Measurements from ENCODE around the gene PRF1.
A peak's percentile ranks its signal among the peaks of the same experiment; 100 is the strongest.

PRF1 gene

DNA sequence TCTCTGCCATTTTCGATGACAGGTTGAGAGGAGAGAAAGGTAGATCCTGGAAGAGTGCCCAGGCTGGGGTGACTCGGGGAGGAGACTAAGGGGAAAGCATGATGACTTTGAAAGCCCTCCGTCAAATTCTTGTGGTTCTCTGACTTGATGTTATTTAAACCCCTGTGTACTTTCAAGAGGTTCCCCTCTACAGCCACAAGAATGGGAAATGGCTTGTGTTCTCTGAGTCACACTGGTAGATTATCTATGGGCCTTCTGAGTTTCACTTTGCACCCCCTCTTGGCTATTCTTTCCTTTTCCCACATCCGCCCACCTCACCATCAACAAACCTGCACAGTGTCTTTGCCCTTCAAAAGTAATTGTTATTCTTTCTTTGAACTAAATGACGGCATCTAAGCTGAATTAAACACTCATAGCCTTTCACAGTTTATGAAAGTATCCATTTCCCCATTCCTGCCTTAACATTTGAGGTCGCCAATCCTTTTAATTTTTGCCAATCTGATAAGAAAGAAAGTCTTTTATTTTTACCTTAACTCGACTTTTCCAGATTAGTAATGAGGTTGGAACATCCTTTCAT is 24.1 kb downstream of the PRF1 start:
- DNase-seq (ENCODE audit: low read depth, low spot score) = peak; percentile 40

DNA sequence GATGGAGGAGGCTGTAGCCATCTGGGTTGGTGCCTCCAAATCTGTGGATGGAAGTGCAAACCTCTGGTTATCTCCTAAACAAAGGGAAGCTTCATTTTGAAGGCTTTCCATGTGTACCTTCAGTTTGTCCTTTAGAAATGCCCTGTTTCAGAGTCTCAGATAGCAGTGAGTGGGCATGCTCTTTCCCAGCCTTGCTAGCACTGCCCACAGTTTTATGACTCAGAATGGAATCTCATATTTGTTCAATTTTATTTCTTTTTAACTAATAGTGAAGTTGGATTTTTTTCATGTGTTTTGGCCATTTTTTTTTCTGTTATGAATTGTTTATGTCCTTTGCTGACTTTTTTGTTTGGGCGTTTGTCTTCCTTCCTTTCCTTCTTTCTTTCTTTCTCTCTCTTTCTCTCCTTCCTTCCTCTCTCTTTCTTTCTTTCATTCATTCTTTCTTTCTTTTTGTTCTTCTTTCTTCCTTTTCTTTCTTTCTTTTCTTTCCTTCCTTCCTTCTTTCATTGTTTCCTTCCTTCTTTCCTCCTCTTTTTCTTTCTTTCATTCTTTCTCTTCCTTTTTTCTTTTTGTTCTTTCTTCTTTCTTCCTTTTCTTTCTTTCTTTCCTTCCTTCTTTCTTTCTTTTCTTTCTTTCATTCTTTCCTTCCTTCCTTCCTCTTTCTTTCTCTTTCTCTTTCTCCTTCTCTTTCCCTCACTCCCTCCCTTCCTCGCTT is 25.6 kb downstream of the PRF1 start:
- DNase-seq (ENCODE audit: low read depth, low spot score) = no peak

DNA sequence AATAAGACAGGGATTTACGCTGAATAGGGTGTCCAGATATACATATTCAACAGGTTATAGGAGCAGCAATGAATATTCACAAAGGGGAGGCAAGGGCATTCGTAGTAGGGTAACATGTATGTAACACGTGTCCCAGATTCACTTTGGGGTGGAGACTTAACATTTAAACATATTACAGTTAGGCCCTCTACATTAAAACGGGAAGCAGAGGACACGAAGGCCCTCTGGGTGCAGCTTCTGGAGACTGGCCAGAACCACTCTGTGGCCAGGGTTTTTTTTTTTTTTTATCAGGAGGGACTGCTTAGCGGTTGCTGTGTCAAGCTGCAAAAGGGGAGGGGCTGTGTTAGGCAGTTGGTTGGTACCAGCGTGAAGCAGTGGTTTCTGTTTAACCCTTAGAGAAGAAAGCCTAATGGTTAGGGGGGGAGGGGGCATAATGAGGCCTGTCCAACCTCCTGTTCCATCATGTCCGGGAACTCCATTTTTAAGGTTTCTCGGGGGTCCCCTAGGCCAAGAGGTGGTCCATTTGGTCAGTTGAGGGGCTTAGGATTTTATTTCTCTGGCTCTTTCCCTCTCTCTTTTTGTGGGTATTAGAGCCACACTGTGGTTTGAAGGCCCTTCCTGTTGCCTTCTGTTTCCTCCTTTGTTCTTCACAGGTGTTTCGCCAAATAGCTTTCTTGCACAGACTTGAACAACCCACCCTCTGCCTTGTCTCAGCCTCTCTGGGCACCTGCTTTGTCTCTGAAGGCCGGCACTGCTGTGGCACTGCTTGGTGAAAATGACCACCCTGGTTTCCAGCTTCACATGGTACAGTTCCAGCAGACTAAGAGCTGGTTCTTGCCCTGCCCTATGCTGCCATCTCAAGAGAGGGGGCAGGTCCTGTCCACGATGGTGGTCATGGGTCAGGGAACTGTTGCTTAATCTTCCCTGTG is 26.4 kb downstream of the PRF1 start:
- no peak for DNase-seq (ENCODE audit: low read depth, low spot score)

DNA sequence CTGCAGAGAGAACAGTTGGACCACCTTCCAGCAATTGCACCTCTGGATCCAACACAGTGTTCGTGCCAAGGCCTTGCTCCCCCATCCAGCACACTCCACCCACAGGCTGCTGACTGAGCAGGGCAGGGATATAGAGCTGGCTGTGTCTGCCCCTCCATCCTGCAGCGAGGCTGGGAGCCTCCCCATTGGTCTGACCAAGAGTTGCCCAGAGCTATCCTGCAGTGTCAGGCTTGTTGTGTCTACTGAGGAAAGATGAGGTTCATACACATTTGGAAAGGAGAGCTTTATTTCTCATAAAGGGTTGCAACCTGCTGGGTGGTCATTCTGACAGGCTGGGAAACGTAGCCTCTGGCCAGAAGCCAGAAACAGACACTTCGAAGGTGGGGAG is 27.1 kb downstream of the PRF1 start:
- no peak for DNase-seq (ENCODE audit: low read depth, low spot score)

DNA sequence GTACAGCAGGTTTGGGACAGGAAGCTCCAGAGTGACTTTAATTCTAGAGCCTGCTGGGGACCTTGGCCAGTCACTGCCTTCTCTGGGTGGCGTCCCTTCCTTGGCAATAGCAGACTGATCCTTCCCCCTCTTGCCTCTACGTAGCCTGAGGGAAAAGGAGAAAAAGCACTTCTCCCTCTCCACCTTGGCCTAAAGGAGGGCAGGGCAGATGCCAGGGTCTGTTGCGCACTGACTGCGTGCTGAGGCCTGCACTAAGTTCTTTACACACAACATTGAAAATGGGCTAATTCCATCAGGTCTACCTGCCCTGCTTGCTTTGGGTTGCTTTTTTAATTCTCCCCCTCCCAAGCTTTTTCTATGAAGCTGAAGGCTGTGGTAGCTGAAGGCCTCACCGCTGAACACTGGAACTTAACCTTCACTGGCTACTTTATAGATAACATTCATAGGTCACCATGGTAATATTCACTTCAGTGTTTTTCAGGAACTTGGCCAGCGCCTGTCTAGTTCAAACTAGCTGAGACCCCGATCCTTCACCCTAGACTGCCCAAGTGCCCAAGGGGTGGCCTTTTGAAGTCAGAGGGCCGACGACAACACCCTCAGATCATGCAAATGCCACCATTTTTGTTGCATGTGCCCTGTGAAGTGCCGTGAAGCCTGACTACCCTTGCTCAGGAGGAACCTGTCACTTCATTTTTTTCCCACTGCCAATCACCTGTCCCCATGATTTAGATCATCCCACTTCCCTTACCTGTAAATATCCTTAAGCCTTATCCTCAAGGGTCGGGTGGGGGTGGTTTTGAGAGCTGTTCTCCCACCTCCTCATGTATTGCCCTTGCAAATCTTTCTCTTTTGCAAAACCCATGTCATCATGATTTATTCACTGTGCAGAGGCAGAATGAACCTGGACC is 28.7 kb downstream of the PRF1 start:
- no peak for DNase-seq (ENCODE audit: low read depth, low spot score)

DNA sequence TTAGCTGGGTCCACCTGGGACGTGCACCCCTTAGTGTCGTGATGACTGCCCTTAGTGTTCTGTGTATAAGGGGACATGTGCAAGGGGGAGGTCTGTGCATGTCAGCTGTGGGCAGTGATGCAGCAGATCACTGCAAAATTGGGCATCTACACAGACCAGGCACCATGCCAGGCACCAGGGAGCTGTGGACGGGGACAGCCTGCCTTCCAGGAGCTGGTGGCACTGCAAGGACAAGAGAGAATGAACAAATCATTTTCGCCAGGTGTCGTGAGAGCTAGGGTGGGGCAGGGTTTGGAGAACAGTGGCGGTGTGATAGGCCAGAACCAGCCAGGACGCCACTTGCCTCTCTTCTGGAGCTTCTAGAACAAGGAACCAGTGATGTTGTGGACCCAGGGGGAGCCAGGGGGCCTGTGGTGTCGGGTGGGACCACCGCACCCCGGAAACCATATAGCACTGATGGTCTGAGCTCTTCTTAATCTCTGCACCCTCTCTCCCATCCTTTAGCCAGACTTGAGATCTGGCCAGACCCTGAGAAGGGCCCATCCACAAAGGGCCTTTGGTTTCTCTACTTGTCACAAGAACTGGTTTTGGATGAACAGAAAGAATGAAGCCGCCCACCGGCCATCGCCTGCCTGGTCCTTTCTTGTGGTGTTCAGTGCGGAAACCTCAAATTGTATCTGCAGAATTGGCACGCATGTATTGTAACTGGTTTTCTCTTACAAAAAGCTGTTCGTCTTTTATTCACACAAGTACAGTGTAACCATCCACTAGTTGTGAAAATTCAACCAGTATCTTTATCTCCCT is 30.7 kb downstream of the PRF1 start:
- no peak for DNase-seq (ENCODE audit: low read depth, low spot score)

DNA sequence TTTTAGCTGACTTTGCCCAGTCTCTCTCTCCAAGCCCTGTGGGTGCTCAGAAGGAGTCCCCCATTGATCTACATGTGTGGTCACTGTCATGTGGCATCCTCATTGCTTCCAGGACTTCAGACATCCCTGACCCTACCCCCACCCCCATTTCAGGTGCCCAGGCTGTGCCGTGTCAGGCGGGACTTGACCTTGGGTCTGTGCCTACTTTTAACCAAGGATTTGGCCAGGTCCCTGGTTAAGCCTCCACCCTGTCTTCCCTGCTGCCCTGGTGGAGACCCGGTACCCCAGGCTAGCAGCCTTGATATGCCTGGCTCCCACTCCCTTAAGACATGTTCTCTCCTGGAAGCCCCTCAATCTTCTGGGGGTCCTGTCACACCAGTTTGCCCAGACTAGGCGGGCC is 31.3 kb downstream of the PRF1 start:
- no peak for DNase-seq (ENCODE audit: low read depth, low spot score)

DNA sequence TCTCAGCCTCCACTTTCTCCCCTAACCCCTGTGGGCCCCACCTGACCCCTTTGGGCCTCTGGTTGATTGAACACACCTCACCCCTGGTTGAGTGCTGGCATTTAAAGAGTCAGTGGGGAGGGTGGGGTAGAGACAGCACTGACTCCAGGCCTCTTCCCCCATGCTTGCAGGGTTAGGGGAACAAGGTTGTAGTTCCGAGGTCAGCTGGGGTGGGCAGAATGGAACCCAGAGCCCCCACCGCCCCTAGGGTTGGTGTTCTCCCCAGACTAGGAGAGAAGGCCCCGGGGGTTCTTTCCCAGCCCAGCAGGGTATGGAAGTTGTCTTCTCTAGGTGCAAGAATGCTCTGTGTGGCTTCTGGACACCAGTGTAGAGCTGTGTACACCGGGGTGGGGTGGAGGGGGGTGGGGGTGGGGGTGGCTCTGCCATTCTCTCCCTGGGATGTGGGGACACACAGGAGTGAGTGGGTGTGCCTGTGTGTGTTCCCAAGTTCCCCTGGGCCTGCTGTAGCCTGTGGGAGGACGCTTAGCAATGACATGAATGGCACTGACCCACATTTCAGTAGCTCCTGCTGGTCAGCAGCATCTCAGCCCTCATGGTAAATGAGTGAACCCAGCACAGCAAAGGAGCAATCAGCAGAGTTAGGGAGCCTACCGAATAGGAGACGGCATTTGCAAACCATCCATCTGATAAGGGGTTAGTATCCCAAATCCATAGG is 33.6 kb downstream of the PRF1 start:
- no peak for DNase-seq (ENCODE audit: low read depth, low spot score)

DNA sequence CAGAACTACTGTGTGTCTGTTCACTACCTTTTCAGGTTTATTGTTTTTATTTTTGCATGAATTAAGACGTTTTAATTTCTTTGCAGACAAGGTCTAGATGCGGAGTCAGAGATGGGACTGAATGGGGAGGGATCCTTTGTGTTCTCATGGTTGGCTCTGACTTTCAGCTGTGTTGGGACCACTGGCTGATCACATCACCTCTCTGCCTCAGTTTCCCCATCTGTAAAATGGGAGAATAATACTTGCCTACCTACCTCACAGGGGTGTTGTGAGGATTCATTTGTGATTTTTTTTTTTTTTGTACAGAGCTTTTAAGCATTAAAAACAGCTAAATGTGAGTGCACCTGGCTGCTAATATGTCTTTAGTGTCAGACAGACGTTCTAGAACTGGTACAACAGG is 34.4 kb downstream of the PRF1 start:
- DNase-seq (ENCODE audit: low read depth, low spot score) = no peak

DNA sequence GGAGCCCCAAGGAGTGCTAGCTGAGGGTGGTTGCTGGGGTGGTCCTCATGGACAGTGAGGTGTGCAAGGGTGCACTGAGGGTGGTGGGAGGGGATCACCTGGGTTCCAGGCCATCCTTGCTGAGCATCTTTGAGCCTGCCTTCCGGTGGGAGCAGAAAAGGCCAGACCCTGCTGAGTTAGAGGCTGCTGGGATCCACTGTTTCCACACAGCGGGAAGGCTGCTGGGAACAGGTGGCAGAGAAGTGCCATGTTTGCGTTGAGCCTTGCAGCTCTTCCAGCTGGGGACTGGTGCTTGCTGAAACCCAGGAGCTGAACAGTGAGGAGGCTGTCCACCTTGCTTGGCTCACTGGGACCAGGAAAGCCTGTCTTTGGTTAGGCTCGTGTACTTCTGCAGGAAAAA is 34.9 kb downstream of the PRF1 start:
- DNase-seq (ENCODE audit: low read depth, low spot score) = no peak

DNA sequence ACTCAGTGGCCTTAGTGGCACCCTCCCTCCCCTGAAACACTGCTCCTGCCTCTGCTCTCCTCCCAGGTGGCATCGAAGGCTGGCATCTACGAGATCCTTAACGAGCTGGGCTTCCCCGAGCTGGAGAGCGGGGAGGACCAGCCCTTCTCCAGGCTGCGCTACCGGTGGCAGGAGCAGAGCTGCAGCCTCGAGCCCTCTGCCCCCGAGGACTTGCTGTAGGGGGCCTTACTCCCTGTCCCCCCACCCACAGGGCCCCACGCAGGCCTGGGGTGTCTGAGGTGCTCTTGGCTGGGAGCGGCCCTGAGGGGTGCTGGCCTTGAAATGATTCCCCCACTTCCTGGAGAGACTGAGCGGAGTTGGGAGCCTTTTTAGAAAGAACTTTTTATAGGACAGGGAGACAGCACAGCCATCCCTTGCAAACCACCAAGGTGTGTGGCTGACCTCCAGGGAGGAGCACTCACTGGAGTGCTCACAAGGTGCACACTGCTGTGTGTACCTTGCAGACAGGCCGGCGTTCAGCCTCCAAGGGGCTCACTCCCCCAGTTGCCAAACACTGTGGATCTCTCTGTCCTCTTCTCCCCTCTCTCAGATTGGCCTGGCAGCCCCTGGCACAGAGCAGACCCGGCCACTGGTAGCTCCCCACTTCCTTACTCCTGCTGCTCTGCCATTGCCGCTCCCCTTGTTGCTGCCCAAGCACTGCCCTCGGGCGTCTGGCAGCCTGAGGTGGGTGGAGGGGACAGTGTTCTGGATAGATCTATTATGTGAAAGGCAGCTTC is 35.8 kb downstream of the PRF1 start:
- no peak for DNase-seq (ENCODE audit: low read depth, low spot score)

DNA sequence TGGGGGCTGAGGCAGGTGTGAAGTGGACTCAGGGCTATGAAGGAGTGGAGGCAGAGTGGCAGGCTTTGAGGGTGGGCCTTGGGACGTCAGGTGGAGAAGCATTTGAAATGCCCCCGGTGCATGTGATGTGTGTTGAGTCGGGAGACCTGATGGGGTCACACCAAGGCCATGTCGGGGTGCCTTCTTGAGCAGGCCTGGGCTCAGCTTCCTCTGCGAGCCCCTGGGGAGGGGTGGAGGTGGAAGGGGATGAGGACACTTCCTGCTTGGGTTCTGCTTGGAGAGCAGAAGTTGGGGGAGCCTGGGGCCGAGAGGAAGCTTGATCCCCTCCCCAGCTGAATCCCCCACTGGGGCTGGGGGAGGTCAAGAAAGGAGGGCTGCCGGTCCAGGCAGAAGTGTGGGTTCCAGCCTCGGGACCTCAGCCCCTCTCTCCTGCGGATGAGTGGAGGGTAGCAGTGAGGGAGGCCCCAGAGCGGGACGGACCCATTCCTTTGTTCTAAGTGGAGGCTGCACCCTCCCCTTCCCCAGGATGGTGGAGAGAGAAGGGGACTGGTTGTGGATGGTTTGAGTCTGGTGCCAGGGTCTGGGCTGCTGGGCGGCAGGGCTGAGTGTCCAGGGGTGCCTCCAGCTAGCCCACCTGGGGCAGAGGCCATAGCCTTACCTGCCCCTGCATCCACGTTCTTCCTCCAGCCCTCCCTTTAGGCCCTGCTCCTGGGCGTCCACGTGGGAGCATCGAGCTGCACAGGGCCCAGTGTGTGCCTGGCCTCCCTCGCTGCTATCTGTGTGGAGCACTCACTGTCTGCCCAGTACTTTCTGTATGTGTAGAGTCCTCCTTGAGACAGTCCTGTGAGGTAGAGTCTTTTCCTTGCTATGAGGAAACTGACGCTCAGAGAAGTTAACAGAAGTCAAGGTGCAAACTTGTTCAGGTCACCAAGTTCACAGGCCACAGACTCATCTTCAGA is 36.7 kb downstream of the PRF1 start:
- DNase-seq (ENCODE audit: low read depth, low spot score) = no peak

DNA sequence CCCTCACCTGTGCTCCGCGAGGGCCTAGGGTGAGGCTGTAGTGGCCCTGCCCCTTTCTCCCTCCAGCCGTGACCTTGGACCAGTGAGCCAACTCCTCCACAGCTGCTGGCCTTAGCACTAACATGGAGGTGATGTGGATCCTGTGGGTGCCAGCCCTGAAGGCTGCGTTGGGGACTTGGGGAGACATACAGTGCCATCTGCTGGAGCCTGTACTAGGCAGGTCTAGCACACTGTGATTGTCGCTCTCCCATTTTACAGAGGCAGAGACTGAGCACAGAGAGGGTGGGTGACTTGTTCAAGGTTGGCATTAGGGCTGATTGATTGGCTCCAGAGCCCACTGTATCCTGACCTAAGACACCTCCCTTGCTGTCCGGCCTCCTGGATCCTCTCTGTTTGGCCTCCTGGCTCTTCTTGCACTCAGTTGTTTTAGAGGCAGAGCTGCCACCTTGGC is 37.6 kb downstream of the PRF1 start:
- DNase-seq (ENCODE audit: low read depth, low spot score) = no peak

DNA sequence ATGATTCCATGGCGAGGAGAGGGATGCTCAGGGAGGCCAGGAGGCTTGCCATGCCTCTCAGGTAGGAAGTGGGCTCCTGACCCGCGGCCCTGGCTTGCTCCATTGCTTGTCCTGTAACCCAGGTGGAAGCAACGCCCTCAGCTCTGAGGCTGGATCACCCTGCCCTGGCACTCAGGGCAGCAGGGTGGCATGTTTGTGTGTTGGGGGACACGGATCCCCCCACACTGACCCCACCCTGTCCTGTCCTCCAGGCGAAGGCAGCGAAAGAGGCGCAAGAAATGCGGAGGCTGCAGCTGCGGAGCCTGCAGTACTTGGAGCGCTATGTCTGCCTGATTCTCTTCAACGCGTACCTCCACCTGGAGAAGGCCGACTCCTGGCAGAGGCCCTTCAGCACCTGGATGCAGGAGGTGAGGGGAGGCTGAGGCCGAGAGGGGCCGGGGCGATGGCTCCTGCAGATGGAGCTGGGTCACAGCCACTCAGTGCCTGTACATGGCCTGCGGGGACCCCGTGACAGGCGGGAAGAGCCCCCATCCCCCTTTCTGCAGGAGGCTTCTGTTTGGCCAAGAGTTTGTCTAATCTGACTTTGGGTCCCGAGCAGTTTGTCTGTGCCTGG is 38.3 kb downstream of the PRF1 start:
- no peak for DNase-seq (ENCODE audit: low read depth, low spot score)

DNA sequence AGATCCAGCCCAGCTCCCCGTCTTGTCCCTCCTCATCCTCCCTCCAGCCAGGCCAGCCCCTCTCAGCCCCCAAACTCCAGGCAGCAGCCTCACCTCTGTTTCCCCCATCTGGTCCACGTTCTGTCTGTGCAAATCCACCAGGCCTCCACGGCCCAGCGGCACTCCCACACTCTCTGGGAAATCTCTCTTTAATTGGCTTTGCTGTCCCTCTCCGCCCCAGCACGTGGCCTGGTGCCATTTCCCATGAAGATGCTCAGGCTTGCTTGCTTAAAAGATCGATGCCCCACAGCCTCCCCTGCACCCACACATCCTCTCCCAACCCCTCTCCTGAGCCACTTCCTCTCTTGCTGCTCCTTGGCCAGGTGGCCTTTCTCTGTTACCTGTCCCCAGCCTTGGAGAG is 39.3 kb downstream of the PRF1 start:
- DNase-seq (ENCODE audit: low read depth, low spot score) = no peak

DNA sequence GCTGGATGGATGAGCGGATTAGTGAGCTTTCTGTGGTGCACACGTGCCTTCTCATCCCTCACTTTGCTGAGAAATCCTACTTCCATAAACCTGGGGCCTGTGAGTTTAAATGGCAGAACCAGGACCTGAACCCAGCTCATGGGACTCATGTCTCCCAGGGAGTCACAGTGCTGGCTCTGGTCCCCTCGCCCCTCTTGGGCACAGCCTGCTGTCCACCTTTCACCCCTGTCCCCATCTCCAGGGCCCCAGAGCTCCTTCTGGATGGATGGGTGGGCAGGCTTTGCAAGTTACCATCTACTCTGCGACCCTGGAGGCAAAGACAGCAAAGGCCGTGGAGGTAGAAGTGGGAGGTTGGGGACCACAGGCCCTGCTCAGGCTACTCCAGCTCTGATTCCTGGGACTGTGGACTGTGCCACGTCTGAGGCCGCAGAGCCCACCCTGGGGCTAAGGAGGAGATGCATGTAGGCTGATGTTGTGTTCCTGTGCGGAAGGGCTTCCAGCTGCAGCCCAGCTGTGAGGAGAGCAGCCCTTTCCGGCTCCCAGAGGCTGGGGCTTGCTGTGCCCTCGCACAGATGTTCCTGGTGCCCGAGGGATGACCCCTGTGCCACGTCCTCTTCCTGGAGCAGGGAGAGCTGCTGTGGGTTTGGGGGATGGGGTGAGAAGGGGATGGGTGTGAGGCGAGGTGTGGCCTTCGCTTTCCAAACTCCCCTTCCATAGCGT is 40.3 kb downstream of the PRF1 start:
- no peak for DNase-seq (ENCODE audit: low read depth, low spot score)

DNA sequence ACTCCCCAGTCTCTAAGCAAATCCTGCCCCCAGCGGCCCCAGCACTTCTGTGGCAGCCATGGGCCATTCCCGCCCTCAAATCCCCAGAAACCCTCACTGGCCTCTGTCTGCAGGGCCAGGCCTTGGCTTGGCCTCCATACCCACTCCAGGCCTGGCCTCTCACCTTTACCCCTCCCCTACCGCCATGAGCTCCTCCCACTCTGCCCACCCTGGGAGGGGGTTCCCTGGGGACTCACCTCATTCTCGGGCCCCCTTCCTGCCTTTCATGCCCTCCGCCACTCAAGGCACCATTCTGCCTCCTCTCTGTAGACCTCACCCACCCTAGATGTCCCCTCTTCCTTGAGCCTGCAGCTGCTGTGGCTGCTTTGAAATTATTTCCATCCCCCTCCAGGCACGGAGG is 41.0 kb downstream of the PRF1 start:
- no peak for DNase-seq (ENCODE audit: low read depth, low spot score)

All from activated naive CD8-positive, alpha-beta T cell treated with anti-CD3 and anti-CD28 coated beads, Interleukin-2, amount 50 U/mL, for 16 hours (primary cell).